Activated naive CD4-positive, alpha-beta T cell treated with anti-CD3 and anti-CD28 coated beads, Interleukin-2, amount 50 U/mL, for 24 hours (primary cell): ENCODE data around the gene CHST6.
"Not testable (repeated sequence)": the region's sequence is repeated elsewhere in the genome, so short reads cannot be mapped to it uniquely, and the experiment has no call there.

Source experiments
- H3K27ac Mint-ChIP-seq: one replicate; pipeline ENCODE4 v1.8.0; 2021; ENCODE audit warnings: mild to moderate bottlenecking, mixed read lengths
- H3K27me3 Mint-ChIP-seq: one replicate; pipeline ENCODE4 v1.8.0; 2021; ENCODE audit warnings: mixed read lengths
- H3K36me3 Mint-ChIP-seq: one replicate; pipeline ENCODE4 v1.8.0; 2021; ENCODE audit warnings: mixed read lengths
- H3K4me1 Mint-ChIP-seq: one replicate; pipeline ENCODE4 v1.8.0; 2021; ENCODE audit warnings: mixed read lengths
- H3K4me3 Mint-ChIP-seq: one replicate; pipeline ENCODE4 v1.8.0; 2021; ENCODE audit warnings: mild to moderate bottlenecking, mixed read lengths
- H3K9me3 Mint-ChIP-seq: one replicate; pipeline ENCODE4 v1.8.0; 2021; ENCODE audit warnings: mixed read lengths

The CHST6 gene

DNA sequence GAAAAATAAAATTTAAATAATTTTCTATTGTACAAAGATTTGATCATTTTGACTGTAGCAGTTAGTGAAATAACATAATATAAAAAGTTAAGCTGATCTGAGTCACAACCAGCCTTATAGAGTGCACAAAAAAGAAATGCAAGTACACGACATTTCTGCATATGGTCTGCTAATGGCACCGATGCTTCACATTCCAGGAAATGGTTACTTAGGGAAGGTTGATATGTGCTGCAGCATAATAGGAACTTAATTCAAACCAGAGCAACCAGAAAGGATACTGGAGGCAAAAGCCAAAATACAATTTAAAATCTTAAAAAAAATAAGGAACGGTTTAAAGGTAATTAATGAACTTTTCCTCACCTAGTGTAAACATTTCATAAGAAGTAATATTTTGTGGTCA lies 51.9 kb downstream of the CHST6 start:
- H3K9me3 Mint-ChIP-seq, result no peaks in the 10 kb centered on the region
- H3K4me1 Mint-ChIP-seq, result no peaks in the 10 kb centered on the region
- no peak overlapping the region for H3K4me3 Mint-ChIP-seq
- H3K36me3 Mint-ChIP-seq, result peaks cover 3% of the 10 kb centered on the region
- no peaks in the 10 kb centered on the region for H3K27me3 Mint-ChIP-seq
- H3K27ac Mint-ChIP-seq, result no peak overlapping the region

DNA sequence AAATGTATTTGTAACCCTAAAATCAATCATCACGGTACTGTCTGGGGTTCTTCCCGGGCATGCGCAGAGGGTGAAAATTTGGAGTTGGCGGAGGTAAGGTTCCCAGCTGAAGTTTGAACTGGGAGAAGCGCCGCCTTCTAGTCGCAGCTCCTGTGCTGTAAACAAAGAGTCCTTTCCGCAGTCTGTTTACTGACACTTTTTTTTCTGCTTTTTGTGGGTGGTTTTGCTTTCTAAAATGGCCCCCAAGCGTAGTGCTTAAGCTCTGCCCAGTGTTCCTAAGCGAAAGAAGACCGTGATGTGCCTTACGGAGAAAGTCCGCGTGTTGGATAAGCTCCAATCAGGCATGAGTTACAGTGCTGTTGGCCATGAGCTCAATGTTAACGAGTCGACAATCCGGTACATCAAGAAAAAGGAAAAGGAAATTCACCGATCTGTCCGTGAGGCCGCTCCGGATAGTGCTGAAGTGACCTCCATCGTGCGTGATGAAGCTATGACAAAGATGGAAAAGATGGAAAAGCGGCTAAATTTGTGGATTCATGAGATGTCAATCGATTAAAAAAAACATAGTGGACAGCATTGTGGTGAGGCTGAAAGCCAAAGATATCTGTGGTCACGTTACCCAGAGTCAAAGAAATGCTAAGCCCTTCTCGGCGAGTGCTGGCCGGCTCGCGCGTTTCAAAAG lies 61.4 kb downstream of the CHST6 start:
- peak overlapping the region; percentile 89 for H3K4me3 Mint-ChIP-seq

DNA sequence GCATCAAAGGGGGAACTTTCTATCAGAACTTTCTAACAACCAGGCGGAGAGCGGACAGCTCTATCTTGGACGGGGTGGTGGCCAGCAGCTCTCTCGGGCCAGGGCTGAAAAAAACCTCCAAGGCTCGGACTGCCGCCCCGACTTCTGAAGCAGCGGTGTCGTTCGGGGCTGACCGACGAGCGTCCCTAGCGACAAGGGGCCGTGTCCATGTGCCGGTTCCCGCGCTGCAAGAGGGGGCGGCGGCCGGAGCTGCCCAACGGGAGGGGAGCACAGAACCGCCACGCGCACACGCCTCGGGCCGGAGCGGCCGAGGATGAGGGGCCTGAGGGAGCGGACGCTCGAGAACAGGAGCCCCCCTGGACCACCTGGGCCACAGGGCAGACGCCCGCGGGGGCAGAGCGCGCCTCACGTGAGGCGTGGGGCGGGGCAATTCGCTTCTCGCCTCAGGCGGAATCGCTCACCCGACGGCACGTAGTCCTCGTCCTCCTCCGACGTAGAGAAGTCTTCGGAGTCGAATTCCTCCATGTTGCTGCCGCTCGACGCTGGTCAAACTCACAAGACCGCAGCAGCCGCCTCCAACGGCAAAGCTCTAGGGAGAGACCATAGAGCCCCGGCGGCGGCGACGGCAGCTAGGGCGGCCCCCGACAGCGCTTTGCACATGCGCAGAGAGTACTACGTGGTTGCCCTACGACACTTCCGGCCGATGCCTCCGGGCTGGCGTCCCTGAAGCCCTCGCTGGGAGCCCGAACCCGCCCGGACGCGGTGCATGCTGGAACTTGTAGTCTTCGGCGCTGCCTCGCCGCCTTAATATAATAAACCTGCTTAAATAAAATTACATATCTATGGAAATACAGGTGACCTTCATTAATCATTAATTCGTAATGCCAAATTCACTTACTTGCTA lies 62.2 kb downstream of the CHST6 start, which contains the start of gene CFDP1:
Gene CFDP1, minus strand, starts transcription at position 676 of the 904 bp plus-strand sequence. Its CDS starts 151 bp downstream, at position 525.
- Mint-ChIP-seq H3K4me1 (peaks cover 45% of the 10 kb centered on the region), H3K4me3 (peak within 1 kb of the TSS; percentile 89), H3K27ac (peak within 1 kb of the TSS; percentile 91), H3K36me3 (peaks cover 2% of the 10 kb centered on the region), H3K9me3 (no peaks in the 10 kb centered on the region), H3K27me3 (no peaks in the 10 kb centered on the region)

More for the DNA sequence above, 61.4 kb downstream of the CHST6 start:
- H3K4me1 Mint-ChIP-seq, result peaks cover 37% of the 10 kb centered on the region
- no peaks in the 10 kb centered on the region for H3K27me3 Mint-ChIP-seq
- H3K36me3 Mint-ChIP-seq, result peaks cover 2% of the 10 kb centered on the region
- H3K9me3 Mint-ChIP-seq, result no peaks in the 10 kb centered on the region
- H3K27ac Mint-ChIP-seq, result peak overlapping the region; percentile 84

DNA sequence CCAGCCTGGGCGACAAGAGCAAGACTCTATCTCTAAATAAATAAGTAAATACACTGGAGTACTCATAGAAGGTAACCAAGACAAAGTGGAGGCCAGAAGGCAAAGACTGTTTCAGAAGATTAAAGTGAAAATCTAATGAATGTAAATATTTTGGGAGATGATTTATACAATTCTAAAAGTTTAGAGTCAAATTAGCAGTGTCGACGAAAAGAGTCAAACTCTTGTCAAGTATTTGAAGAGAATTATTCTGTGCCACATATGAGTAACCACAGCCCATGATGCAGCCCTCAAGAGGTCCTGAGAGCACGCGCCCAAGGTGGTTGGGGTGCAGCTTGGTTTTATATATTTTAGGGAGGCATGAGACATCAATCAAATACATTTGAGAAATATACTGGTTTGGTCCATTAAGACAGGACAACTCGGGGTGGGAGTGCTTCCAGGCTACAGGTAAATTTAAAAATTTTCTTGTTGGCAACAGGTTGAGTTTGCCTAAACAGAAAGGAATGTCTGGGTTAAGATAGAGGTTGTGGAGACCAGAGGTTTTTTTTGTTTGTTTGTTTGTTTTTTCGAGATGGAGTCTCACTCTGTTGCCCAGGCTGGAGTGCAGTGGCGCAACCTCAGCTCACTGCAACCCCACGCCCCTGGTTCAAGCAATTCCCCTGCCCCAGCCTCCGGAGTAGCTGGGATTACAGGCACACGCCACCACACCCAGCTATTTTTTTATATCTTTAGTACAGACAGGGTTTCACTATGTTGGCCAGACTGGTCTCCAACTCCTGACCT lies 65.4 kb downstream of the CHST6 start:
- H3K9me3 Mint-ChIP-seq, result no peaks in the 10 kb centered on the region
- peak overlapping the region; percentile 17 for H3K4me3 Mint-ChIP-seq
- H3K27ac Mint-ChIP-seq, result no peak overlapping the region
- peaks cover 68% of the 10 kb centered on the region for H3K4me1 Mint-ChIP-seq
- peaks cover 7% of the 10 kb centered on the region for H3K36me3 Mint-ChIP-seq
- H3K27me3 Mint-ChIP-seq, result no peaks in the 10 kb centered on the region

DNA sequence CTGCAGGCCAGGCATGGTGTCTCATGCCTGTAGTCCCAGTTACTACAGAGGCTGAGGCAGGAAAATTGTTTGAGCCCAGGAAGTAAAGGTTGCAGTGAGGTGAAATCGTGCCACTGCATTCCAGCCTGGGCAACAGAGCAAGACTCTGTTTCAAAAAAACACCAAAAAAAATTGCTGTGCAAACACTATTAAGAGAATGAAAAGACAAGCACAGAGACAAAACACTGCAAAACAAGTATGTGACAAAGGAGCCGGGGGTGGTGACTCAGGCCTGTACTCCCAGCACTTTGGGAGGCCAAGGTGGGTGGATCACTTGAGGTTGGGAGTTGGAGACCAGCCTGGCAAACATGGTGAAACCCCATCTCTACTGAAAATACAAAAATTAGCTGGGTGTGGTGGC lies 68.7 kb downstream of the CHST6 start:
- not testable (repeated sequence) for H3K27me3 Mint-ChIP-seq, H3K9me3 Mint-ChIP-seq, H3K4me3 Mint-ChIP-seq, H3K36me3 Mint-ChIP-seq, H3K27ac Mint-ChIP-seq
- H3K4me1 Mint-ChIP-seq, result peaks cover 55% of the 10 kb centered on the region

DNA sequence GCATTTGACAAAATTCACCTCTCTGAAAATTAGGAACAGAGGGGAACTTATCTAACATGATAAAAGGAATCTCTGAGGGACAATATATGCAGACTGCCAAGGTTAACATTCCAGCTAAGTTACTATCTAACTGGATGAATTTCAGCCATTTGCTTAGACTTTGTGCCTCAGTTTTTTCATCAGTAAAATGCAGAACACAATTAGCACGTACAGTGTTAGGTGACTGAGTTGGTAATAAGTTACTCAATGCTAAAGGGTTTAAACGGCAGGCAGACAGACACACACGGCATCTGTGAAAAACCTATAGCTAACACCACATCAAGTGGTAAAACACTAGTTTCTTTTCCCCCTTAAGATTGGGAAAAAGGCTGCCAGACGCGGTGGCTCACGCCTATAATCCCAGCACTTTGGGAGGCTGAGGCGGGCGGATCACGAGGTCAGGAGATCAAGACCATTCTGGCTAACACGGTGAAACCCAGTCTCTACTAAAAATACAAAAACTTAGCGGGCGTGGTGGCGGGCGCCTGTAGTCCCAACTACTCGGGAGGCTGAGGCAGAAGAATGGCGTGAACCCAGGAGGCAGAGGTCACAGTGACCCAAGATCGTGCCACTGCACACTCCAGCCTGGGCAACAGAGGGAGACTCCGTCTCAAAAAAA lies 71.0 kb downstream of the CHST6 start:
- not testable (repeated sequence) for H3K9me3 Mint-ChIP-seq, H3K27ac Mint-ChIP-seq, H3K36me3 Mint-ChIP-seq, H3K27me3 Mint-ChIP-seq, H3K4me3 Mint-ChIP-seq
- peaks cover 56% of the 10 kb centered on the region for H3K4me1 Mint-ChIP-seq

DNA sequence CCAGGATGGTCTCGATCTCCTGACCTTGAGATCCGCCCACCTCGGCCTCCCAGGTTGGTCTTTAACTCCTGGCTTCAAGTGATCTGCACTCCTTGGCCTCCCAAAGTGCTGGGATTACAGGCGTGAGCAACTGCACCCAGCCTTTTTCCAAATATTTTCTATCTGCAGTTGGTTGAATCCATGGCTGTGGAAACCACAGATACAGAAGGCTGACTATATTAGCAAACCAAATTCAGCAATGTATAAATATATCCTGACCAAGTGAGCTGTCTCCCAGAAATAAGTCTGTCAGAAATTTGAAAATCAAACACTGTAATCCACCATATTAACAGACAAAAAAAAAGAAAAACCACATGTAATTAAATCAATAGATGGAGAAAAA lies 71.5 kb downstream of the CHST6 start:
- Mint-ChIP-seq H3K4me3 (no peak overlapping the region), H3K4me1 (peaks cover 54% of the 10 kb centered on the region), H3K27ac (peak overlapping the region; percentile 17), H3K36me3 (peaks cover 5% of the 10 kb centered on the region), H3K9me3 (no peaks in the 10 kb centered on the region), H3K27me3 (no peaks in the 10 kb centered on the region)
